HG03439 (cell line): ENCODE data around the gene SERTAD2.

Source experiments
- ATAC-seq: cut with Tn5 transposase; IDR thresholded peaks from one replicate; pipeline ENCODE4 v1.9.1; 2021; ENCODE audit warnings: mild to moderate bottlenecking, moderate library complexity; ENCODE audit not compliant: unreplicated experiment

Gene SERTAD2

DNA sequence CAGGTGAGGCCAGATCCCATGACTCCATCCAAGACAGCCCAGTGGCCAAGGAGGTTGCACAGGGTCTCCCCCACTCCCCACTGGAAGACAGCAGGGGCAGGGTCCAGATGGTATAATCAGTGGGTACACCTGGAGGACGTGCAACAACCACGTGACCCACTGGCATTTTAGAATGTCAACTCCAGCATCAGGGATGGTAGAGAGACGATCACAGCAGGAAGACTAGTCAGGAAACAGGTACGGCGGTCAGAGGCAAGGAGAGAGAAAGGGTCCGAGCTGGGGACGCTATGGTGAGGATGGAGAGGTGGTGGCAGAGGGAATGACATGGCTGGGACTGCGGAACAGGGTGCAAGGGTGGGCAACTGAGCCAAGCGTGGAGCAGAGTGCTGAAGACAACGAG lies 23.0 kb downstream of the SERTAD2 start:
- no peak for ATAC-seq

DNA sequence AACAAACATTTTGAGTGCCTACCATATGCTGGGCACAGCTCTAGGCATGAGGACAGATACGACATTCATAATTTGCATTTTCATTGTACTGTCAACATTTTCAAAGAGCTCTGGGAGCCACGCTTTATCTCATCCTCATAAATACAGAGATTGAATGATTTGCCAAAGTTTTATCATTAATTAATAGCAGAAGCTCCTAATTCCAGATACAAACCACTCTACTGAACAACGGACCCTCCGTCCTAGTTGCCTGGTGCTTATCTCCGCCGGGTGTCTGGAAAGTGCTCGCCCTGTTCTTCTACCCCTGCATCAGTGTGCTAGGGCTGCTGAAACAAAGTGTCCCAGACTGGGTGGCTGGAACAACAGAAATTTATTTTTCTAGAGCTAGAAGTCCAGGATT lies 23.8 kb downstream of the SERTAD2 start:
- no peak for ATAC-seq

DNA sequence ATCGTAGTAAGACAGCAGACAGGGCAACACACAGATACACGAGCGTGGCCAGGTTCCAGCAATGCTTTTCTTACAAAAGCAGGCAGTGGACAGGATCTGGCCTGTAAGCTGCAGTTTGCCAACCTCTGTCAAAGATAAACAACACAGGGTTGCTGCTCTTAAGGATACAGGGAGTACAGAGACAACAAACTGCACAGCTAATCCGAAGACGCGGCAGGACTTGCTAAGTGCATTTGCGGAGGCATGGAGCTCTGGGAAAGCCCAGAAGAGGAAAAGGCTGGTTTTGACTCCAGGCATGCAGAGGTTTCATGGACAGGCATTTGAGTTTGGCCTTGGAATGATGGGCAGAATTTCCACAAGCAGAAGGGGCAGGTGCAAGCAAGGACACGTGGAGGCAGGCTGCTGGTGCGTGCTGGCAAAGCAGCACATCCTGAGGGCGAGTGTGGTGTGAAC lies 24.4 kb downstream of the SERTAD2 start:
- no peak for ATAC-seq

DNA sequence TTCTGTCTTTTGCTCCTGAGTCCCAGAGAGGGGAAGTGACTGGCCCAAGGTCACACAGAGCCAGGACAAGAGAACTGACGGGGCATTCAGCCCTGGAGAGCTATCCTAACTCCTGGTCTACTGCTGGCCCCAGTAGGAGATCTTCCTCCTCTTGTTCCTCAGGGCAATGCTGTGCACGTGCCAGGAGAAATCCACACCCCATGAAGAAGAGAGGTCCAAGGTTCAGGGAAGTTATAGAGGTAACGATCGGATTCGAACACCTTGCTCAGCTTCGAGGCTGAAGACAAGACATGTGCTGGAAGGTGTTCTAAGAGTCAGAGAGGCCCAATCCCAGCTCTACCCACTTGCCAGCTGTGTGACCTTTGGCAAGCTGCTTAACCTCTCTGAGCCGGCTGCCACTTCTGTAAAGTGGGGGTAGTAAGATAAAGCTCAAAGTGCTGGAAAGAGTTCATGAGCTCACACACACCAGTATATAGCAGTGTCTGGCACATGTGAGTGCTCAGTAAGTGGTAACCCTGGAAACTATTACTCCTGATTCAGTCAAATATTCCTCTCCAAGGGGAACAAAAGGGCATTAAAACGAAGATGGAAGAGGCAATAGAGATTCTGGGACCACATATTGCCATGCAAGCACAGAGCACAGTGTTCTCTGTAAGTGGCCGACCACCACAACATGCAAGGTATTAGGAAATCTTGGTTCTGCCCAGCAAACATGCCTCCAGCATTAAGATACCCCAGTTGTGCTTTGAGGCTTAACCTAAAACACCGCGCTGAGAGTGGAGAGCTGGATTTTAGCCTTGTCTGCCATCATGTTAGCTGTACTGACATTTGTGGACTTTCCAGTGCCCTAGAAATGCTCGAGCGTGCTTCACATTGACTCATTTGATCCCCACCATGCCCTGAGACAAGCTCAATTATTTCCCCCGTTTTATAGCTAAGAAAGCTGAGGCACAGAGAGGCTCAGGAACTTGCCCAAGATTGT lies 25.6 kb downstream of the SERTAD2 start:
- no peak for ATAC-seq

DNA sequence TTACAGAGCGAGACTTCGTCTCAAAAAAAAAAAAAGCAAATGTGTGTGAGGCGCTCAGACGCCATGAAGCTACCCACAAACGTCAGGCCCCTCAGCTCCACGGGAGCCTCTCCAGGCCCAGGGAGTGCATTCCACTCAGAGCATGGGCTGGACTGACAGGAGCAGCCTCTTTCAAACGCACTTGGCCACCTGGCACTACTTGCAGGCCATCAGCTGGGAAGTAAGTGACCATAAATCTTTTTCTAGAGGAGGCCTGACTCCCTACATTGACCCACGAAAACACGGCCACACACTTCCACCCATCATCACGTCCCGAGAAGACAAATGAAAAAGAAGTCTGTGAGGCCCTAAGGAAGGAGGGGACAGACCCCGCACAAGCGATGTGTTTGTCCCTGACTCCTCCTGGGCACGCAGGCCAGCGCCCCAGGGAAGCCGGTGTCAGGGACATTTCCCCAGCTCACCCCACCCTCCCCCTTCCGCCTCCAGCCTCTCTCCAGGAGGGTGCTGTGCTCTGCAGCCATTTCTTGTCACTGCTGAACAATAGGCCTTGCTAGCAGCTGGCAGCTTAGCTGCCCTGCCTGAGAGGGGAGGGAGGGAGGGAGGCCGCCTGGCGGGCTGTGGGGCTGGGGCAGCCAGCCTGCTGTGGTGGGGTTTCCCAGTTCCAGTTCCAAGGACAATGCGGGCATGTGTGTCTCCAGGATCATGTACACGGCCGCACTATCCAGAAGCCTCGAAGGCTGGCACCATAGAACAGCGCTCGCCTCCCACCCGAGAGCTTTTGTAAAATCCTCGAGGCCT lies 26.6 kb downstream of the SERTAD2 start:
- no peak for ATAC-seq

DNA sequence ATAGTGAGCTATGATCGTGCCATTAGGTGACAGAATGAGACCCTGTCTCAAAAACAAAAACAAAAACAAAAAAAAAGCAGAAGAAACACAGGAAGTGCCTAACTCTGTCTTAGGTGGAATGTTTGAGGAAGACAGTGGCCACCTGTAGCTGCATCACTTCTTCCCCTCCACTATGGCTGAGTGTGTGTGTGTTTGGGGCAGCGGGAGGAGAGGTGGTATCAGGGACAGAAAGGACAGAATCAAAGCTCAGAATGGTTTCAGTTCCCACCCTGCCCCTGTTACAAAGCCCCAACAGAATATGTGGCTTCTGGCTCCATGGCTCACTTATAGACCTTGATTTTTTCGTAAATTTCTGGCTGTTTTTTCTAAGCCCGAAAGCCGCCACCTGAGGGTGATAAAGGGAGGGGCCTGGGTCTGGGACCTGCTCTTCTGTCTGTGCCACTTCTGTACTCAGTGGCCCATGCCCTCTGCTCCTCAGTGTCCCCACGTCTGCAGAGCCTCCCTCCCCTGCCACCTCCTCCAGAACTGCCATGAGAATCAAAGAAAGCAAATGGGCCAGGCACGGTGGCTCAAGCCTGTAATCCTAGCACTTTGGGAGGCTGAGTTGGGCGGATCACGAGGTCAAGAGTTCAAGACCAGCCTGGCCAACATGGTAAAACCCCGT lies 27.4 kb downstream of the SERTAD2 start:
- ATAC-seq, result no peak

DNA sequence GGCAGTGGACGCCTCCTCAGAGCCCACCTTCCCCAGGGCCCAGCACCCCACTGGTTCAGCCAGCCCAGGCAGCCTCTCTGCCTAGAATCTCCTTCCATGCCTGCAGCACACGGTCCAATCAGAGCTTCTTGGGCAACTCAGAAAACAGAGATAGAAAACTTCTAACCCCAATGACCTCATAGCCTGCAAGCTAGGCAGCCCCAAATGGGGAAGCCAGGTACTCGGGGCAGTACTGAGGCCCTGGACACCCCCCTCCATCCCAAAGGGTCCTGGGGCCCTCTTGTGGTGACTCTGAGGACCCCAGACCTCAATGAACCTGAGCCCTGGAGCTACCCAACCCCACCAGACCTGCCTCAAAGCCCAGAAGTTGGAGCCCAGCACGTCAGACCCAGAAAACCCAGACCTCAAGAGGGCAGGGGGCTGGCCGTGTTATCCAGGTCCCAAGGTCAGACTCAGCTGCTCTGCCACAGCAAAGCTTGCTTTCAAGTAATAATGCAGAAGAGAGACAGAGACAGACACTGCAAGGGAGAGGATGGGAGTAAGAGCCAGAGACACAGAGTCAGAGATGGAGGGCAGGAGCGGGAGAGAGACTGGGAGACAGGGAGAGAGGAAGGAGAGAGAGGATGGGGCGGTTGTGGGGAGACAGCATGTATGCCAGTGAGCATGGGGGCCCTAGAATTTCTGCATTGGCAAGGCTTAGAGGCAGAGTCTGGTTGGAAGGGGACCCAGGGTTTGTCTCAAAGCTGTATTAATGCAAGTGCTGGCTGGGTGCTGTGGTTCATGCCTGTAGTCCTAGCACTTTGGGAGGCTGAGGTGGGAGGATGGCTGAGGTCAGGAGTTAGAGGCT lies 28.2 kb downstream of the SERTAD2 start:
- no peak for ATAC-seq

DNA sequence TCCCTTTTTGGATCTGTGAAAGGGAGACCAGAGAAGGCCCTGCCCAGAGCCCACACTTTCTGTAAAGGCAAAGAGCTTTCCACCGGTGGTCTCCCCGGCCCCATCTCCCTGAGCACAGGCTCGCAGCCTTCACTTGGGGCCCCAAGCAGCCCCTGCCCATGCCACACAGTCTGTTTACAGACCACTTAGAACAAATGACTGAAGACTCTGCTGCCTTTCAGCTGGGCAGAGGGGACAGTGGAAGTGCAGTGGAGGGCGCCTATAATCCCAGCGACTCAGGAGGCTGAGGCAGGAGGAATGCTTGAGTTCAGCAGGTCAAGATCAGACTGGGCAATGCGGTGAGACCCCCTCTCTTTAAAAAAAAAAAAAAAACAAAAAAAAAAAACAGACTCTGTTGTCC lies 28.9 kb downstream of the SERTAD2 start:
- ATAC-seq, result no peak

DNA sequence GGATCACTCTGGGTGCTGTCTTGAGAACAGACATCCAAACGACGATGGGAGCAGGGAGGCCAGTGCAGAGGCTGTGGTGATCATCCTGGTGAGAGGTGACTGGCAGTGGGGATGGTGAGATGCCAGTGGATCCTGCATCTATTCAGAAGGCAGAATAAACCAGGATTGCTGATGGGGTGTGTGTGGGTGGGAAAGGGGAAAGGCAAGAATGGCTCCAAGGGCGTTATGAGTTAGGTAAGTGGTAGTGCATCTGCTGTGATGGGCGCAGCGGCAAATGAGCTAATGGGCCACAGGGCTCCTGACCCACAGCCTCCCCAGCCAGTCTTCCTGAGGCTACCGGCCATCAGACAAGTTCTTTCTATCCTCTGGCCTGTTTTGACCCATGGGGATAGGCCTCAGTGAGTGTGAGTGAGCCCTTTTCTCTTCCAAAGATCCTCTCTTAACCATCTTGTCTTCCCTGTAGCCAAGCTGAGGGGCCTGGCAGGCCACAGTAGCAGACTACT lies 29.6 kb downstream of the SERTAD2 start:
- no peak for ATAC-seq

DNA sequence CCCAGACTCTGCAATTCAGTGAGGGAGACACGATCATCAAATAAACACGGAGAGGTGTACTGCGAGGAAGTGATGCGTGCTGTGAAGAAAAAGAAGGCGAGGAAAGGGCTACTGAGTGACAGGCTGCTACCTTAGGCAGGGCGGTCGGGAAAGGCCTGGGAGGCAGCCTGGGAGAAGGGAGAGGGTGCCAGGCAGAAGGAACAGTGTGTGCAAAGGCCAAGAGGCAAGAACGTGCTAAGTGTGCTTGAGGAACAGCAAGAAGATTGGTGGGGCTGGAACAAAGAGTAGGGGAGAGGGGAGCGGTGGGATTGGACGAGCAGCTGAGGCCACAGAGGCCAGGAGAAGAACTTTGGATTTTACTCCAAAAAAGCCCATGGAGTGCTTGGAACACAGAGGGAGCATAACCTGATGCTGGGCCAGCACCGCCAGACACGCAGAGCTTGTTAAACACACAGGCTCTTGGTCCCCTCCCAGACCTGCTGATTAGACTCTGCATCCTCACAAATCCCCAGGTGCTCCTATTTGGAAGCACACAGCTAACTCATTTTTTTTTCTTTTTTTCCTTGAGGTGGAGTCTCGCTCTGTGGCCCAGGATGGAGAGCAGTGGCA lies 30.4 kb downstream of the SERTAD2 start:
- no peak for ATAC-seq

DNA sequence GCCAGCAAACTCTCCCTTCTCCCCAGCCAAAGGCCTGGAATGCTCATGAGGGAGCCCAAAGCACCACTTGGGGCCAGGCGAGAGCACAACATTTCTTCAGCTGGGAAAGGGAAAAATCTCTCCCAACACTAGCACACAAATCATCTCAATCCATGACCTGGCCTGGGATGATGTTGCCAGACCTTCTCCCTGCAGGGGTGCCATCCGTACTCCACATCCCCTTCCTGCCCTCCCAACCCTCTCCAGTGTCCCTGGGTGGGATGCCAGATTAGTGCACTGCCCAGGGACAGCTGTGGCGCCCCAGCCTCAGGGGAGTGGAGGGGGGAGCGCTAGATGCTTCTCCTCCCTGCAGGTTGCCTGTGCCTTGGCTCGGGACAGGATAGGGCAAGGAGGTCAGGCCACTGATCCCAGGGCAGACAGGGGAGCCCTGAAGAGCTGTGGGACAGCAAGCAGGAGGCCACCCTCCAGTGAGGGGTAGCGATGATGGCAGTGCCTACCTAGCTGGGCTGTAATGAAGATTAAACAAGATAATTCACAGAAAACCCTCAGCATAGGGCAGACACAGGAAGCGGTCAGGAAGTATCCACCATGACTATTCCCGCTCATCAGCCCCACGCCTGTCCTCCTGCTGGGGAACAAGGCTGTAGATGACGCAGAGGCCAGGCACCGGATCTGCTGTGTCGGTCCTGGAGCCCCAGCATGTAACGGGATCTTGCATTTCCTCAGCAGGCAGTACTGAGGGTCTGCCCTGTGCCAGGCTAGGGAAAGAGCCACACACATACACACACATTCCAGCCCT lies 31.1 kb downstream of the SERTAD2 start:
- no peak for ATAC-seq

DNA sequence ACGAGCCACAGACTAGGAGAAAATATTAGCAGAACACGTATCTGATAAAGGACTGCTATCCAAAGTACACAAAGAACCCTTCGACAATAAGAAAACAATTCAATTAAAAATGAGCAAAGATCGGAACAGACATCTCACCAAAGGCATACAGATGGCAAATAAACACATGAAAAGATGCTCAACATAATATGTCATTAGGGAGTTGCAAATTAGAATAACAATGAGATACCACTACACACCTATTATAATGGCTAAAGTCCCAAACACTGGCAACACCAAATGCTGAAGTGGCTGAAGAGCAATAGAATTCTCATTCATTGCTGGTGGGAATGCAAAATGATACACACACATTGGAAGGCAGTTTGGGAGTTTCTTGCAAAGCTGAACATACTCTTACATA lies 33.1 kb downstream of the SERTAD2 start:
- ATAC-seq, result no peak

DNA sequence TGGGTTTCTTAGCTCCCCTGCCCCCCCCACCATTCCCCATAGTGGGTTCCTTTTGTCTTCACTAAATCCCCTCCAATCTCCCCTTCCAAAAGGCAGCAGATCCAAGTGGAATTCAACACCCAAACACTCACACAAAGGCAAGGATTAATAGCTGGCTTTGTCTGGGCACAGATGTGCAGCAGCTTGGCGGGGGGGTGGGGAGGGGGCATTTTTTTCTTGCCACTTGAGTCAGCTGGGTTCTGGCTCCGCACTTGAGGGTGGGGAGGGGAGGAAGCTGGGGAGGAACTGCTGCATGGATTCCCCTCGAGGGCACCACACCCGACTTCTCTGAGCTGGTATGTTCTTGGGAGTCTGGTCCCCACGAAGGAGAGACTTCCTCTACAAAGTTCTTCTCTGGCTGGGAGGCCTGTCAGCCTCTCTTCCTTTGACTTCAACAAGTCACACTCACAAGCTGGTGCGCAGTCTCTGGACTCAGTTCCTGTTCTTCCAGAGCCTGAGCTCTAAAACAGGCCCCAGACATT lies 36.0 kb downstream of the SERTAD2 start:
- ATAC-seq, result no peak

DNA sequence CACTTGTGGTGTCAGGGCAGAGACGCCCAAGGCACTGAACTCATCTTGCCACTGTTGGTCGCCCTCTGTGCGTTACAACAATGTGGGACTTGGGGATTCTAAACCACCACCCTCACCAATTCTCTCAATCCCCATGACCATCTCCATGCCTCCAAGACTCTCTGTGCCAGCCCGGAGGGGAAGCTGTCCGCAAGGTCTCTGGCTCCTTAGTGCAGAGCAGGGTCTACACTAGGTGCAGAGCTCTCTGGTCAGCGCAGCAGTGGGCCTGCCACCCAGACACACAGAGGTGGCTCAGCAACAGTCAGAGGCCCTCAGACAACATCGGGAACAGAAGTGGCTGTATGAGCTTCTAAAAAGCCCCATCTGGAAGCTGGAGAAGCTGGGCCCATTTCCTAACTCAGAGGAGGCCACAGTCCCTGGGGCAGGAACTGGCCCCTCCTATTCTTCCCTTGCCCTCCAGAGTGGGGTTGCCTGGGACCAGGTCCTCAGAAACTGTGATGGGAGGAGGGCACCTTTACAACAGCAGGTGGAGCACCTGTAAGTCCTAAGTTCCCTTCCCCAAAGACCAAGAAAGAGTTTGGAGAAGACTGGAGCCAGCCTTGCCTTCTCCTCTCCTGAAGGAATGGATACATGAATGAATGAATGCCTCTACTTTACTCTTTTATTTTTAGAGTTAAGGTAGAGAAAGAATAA lies 37.7 kb downstream of the SERTAD2 start:
- no peak for ATAC-seq

DNA sequence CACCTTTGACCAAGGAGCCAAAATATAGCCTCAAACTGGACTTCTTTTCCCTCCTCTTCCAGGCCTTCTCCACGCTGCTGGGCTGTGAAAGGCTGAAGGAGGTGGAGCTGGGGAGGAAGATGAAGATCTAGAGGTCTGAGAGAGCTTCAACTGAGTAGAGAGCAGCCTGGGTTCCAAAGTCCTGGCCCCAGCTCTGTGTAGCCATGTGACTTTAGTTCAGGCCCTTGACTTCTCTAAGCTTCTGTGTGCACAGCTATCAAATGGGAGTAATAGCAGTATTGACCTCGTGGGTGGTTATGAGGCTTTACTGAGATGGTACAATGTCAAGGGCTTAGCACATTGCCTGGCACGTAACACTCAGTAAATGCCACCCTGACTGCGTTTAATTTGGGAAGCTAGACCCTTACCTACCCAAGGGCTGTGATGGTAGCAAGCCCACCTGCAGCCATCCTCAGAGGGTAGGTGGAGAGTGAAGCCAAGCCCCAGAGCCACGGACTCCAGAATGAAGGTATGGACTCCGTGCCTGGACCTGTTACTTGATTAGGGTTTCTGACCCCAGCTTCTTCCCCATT lies 38.4 kb downstream of the SERTAD2 start:
- no peak for ATAC-seq

DNA sequence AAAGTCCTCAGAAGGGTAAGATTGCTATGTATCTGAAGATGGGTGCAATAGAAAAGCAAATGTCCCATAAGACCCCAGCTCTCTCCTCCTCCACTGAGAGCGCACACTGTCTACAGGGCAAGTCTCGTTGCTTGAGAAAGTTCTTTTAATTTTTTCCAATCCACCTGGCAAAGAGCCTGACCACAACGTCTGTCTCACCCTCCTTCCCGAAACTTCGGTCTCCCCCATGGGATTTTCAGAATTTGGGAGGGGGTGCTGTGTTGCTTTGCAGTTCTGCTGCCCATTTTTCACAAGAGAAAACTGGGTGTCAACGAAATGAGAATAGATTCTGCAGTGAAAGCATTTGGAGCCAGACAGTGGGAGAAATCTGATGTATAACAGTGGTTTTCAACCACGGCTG lies 40.4 kb downstream of the SERTAD2 start:
- no peak for ATAC-seq

DNA sequence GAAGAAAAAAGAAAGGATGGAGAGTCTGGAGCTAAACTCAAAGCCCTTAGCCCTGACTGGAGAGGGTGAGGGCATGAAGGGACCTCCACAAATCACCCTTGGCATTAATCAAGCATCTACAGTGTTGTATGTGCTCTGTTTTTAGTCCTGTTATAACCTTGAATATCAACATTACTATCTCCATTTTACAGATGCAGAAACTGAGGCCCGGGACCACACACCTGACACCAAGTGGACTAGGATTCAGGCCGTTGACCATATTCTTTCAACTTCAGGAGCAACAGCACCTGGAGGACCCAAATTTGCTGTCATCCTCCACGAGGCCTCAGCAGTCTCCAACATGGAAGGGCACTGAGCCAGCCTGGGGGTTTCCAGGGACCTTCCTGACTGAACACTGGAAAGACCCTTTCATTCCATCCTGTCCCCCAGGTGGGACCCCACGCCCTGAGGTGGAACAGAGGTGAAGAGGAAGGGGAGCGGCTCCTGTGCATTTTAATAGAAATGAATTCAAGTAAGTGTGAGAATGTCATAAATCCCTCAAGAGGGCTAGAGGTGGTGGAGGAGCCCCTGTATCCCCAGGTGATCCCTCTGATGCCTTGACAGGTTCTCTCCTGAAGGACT lies 41.0 kb downstream of the SERTAD2 start:
- ATAC-seq, result no peak
